Measurements from ENCODE around the gene DPY30. TPM values are rescaled to one million over a fixed set of nuclear protein-coding genes. Genes with fewer than 3 reads are reported as not detected.

The DPY30 gene
- total RNA-seq, 1 donor from 2014 or later, result 100 TPM

DNA sequence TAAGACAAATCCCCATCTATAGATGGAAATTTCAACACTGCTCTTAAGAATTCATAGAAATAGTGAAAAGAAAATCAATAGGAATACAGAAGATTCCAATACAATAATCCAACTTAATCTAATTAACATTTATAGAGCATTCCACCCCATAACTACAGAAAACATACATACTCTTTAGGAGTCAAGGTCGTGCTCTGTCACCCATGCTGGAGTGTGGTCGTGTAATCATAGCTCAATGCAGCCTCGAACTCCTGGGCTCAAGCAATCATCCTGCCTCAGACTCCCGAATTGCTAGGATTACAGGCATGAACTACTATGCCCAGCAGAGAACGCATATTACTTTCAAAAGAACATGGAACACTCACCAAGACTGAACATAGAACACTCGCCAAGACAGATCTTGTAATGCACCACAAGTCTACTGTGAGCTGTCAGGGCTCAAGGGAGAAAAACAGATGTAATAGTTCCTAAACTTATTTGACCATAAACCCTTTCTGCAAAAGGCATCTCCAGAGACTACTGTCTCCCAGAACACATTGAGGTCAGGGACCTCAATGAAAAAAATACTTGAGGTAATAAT lies 42.9 kb downstream of the DPY30 start:
- no peak overlapping the region for H3K4me3 ChIP-seq (ENCODE audit: low read depth, low read length)
- TF ChIP-seq, protein P1, sequence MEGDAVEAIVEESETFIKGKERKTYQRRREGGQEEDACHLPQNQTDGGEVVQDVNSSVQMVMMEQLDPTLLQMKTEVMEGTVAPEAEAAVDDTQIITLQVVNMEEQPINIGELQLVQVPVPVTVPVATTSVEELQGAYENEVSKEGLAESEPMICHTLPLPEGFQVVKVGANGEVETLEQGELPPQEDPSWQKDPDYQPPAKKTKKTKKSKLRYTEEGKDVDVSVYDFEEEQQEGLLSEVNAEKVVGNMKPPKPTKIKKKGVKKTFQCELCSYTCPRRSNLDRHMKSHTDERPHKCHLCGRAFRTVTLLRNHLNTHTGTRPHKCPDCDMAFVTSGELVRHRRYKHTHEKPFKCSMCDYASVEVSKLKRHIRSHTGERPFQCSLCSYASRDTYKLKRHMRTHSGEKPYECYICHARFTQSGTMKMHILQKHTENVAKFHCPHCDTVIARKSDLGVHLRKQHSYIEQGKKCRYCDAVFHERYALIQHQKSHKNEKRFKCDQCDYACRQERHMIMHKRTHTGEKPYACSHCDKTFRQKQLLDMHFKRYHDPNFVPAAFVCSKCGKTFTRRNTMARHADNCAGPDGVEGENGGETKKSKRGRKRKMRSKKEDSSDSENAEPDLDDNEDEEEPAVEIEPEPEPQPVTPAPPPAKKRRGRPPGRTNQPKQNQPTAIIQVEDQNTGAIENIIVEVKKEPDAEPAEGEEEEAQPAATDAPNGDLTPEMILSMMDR (conservative IDR thresholded peaks at IDR 0.05; ENCODE audit: low read depth, low read length), result no peak

DNA sequence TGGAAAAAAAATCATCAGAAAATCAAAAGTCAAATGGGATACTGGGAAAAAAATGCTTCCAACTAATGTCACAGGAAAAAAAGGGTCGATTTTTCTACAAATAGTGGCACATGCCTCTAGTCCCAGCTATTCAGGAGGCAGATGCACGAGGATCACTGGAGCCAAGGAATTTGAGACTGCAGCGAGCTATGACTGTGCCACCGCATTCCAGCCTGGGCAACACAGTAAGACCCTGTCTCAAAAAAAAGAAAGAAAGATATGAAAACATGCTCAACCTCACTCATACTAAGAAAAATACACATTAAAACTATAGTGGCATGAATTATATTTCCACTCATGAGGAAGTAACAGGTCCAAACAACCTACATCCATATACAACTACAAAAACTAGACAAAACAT lies 46.7 kb downstream of the DPY30 start:
- no peak overlapping the region for H3K4me3 ChIP-seq (ENCODE audit: low read depth, low read length)
- DNase-seq (ENCODE audit: low read depth), result no peak
- TF ChIP-seq, protein P1 (conservative IDR thresholded peaks at IDR 0.05; ENCODE audit: low read depth, low read length), result no peak

More for the DNA sequence above, 42.9 kb downstream of the DPY30 start:
- DNase-seq (ENCODE audit: low read depth), result no peak

DNA sequence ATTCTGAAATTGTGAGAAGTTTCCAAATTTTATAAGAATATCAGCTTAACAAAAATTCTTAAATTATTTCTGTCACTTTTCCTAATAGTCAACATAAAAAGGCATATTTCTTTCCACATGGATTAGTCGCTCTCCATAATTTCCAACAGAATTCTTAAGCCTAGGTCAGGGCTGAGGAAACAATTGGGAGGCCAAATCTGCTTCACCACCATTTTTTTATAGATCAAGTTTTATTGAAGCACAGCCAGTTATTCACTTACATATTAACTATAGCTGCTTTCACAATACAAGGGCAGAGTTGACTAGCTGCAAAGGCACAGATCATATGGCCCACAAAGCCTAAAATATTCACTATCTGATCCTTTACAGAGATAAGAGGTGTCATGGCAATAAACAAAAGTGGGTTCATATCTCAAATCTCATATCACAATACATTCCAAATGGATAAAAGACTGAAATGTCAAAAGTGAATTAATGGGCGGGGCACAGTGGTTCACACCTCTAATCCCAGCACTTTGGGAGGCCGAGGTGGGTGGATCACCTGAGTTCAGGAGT lies 47.5 kb downstream of the DPY30 start:
- TF ChIP-seq, protein P1 (conservative IDR thresholded peaks at IDR 0.05; ENCODE audit: low read depth, low read length), result no peak
- H3K4me3 ChIP-seq (ENCODE audit: low read depth, low read length), result no peak overlapping the region
- DNase-seq (ENCODE audit: low read depth), result no peak

DNA sequence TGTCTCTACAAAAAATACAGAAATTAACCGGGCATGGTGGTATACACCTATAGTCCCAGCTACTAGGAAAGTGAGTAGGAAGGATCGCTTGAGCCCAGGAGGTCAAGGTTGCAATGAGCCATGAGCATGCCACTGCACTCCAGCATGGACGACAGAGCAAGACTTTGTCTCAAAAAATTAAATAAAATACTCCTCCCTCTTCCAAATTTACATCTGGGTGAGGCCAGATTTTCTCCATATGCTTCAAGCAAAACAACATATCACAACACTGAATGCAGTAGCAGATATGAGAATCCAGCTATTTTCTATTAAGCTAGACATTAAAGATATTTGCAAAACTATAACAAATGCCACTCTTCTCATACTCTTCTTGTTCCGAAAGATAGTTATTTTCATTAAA lies 49.7 kb downstream of the DPY30 start:
- TF ChIP-seq, protein P1 (conservative IDR thresholded peaks at IDR 0.05; ENCODE audit: low read depth, low read length), result no peak
- no peak for DNase-seq (ENCODE audit: low read depth)
- H3K4me3 ChIP-seq (ENCODE audit: low read depth, low read length), result no peak overlapping the region

DNA sequence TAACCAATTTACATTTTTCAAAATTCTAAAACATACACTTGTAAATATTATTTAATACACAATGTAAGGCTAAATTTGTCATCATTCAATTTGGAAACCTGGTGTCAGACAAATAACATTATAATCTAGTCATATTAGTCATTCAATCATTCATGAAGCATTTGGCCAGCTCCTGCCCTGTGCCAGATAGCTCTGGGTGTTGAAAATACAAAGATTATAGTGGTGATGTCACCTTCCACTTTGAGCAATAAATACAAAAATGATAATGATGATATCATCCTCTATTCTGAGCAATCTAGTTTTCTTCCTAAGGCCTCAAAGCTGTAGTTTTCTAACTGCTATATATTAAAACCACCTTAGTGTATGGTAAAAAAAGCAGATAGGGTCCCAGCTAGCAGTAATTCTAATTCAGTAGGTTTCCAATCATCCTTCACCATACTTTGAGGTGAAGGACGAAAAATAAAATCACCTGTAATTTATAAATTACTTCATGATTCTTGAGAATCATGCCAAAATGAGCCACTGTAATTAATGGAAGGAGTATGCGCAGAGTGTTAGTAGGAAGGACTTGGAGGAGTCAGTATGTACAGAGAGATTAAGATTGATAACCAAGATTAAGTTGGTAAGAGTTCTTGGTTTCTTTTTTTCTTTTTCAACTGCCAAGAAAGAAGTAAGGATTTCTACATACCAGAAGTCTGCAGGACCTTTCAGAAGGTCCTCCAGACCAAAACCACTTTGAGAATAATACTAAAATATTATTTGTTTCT lies 52.0 kb downstream of the DPY30 start:
- H3K4me3 ChIP-seq (ENCODE audit: low read depth, low read length), result no peak overlapping the region
- DNase-seq (ENCODE audit: low read depth), result no peak
- TF ChIP-seq, protein P1 (conservative IDR thresholded peaks at IDR 0.05; ENCODE audit: low read depth, low read length), result no peak

DNA sequence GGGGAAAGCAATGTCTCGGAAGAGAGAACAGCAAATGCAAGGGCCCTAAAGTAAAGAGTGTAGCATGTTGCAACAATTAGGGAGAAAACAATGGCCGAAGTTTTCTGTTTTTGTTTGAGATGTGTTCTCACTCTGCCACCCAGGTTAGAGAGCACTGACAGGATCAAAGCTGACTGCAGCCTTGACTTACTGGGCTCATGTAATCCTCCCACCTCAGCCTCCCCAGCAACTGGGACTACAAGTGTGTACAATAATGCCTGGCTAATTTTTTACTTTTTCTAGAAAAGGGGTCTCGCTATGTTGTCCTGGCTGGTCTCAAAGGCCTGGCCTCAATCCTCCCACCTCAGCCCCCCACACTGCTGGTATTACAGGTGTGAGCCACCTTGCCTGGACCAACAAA lies 52.7 kb downstream of the DPY30 start:
- no peak overlapping the region for H3K4me3 ChIP-seq (ENCODE audit: low read depth, low read length)
- no peak for DNase-seq (ENCODE audit: low read depth)
- TF ChIP-seq, protein P1 (conservative IDR thresholded peaks at IDR 0.05; ENCODE audit: low read depth, low read length), result no peak
